ENCODE data around the gene PVRIG. TPM values are rescaled to one million over a fixed set of nuclear protein-coding genes. Genes with fewer than 3 reads are reported as not detected.
A peak's percentile ranks its signal among the peaks of the same experiment; 100 is the strongest.
"Not testable (repeated sequence)": the region's sequence is repeated elsewhere in the genome, so short reads cannot be mapped to it uniquely, and the experiment has no call there.

The PVRIG gene
- total and polyA plus RNA-seq, 2 of the 8 experiments (the other 6 are each of a cell fraction or from before 2014, with no cell fraction given), result 0.15 TPM; not detected in 1

GRCh38 chr7:100214356-100214755 lies 5.4 kb upstream of the PVRIG start:
- not testable (repeated sequence) for H4K20me1 ChIP-seq (replicated peaks in 1 of 2; ENCODE audit: control insufficient read depth in 1 of 2, insufficient read depth in 2 of 2, low read length in 2 of 2); H3K36me3 ChIP-seq (ENCODE audit: control insufficient read depth in 2 of 4, insufficient read depth in 4 of 4, low read length in 3 of 4); H3K56ac ChIP-seq (replicated peaks; ENCODE audit: insufficient read length, low read depth, low read length); H2AK5ac ChIP-seq (ENCODE audit: low read depth, low read length); H3K4me3 ChIP-seq (ENCODE audit: extremely low read depth in 1 of 4, insufficient read depth in 2 of 4, low read depth in 3 of 4, low read length in 4 of 4); H3K18ac ChIP-seq (ENCODE audit: extremely low read depth, low read length); H2AFZ ChIP-seq (ENCODE audit: low read length); H3K9me3 ChIP-seq (ENCODE audit: insufficient read depth in 2 of 2, low read depth in 1 of 2, low read length in 1 of 2); H3K27ac ChIP-seq (ENCODE audit: low read depth, low read length); H4K5ac ChIP-seq (ENCODE audit: insufficient read length, low read depth, low read length); H3K4me1 ChIP-seq (replicated peaks in 1 of 4; ENCODE audit: control insufficient read depth in 3 of 4, insufficient read depth in 4 of 4, low read length in 3 of 4); H3K14ac ChIP-seq (ENCODE audit: insufficient read length); DNase-seq (ENCODE audit: low read depth in 1 of 2, low spot score in 2 of 2); FAIRE-seq; H4K8ac ChIP-seq (ENCODE audit: extremely low read depth, insufficient read depth, low read length); H3K23me2 ChIP-seq (ENCODE audit: low read depth, low read length); H3K79me1 ChIP-seq (ENCODE audit: low read depth, low read length); H3K79me2 ChIP-seq (ENCODE audit: control insufficient read depth in 1 of 2, insufficient read depth in 2 of 2, low read length in 2 of 2); H4K91ac ChIP-seq (replicated peaks; ENCODE audit: insufficient read length, low read length); H2BK120ac ChIP-seq (replicated peaks; ENCODE audit: low read depth, low read length); H3K4ac ChIP-seq (replicated peaks; ENCODE audit: insufficient read length, low read depth, low read length); H3K9ac ChIP-seq (replicated peaks in 1 of 4; ENCODE audit: extremely low read depth in 1 of 4, low read depth in 3 of 4, low read length in 3 of 4); H2BK15ac ChIP-seq (ENCODE audit: low read length); H2BK5ac ChIP-seq (ENCODE audit: low read depth, low read length); H3K23ac ChIP-seq (ENCODE audit: insufficient read length); H2BK12ac ChIP-seq (ENCODE audit: low read depth, low read length); H3K4me2 ChIP-seq (ENCODE audit: insufficient read depth in 1 of 2, low read depth in 2 of 2, low read length in 2 of 2); H2BK20ac ChIP-seq (ENCODE audit: low read length)
- POLR2A ChIA-PET (ENCODE audit: partially characterized antibody), result interaction anchor here (1.3 to 2.4 kb wide), 4 partner anchors 10 to 82 kb away, joined by 3 to 7 read pairs (median 4); no protein-coding TSS in a partner anchor
- TF ChIP-seq, protein P1, sequence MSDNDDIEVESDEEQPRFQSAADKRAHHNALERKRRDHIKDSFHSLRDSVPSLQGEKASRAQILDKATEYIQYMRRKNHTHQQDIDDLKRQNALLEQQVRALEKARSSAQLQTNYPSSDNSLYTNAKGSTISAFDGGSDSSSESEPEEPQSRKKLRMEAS (IDR thresholded peaks at IDR 0.05), result peak; percentile 35; the same call in 1 of the 2 replicates
- peaks cover 0 to 11% (median 6%) of the 10 kb centered on the region in 4 experiments; a peak in 5 of 7 replicates for H3K27me3 ChIP-seq (replicated peaks in 1 of 4; ENCODE audit: control insufficient read depth in 3 of 4, extremely low read depth in 1 of 4, insufficient read depth in 3 of 4, low read length in 3 of 4)
- WGBS, 2 experiments (ENCODE audit: extremely low coverage in 1 of 2, insufficient coverage in 1 of 2, insufficient read length in 1 of 2, insufficient replicate concordance in 2 of 2, low coverage in 1 of 2, low lambda C conversion rate in 2 of 2, missing lambda C conversion rate in 1 of 2), result 80% methylated on average over 5 of the region's 5 CpGs; no CpG with 5 or more reads in 1 of the 2 experiments
- CTCF ChIA-PET (ENCODE audit: partially characterized antibody), result interaction anchor here (0.6 to 6.7 kb wide), 3 partner anchors 12 to 86 kb away, joined by 3 to 104 read pairs (median 4); no protein-coding TSS in a partner anchor
